Osteoblast (primary cell): ENCODE results near the gene NGB. TPM values are rescaled to one million over a fixed set of nuclear protein-coding genes. Genes with fewer than 3 reads are reported as not detected.

Source experiments
- DNase-seq: peaks from one replicate; pipeline ENCODE4 v3.0.0; 2011; ENCODE audit warnings: low spot score, mixed read lengths; ENCODE audit not compliant: insufficient read length; ENCODE audit errors: missing footprints
- H2AFZ ChIP-seq: 2 replicates; pipeline ENCODE4 v1.6.0; 2011; ENCODE audit warnings: mild to moderate bottlenecking, low read length
- H3K27ac ChIP-seq: 2 replicates; pipeline ENCODE4 v1.5.1; 2011; ENCODE audit warnings: mild to moderate bottlenecking, low read depth, low read length, moderate library complexity
- H3K27me3 ChIP-seq: 2 replicates; pipeline ENCODE4 v1.6.0; 2012; ENCODE audit warnings: mild to moderate bottlenecking, control low read depth, inconsistent platforms, low read length, moderate library complexity; ENCODE audit not compliant: insufficient read depth
- H3K36me3 ChIP-seq: 2 replicates; pipeline ENCODE4 v1.5.1; 2011; ENCODE audit warnings: mild to moderate bottlenecking, low read length, control low read depth, moderate library complexity; ENCODE audit not compliant: insufficient read depth
- H3K4me1 ChIP-seq: 2 replicates; pipeline ENCODE4 v1.5.1; 2011; ENCODE audit warnings: mild to moderate bottlenecking, low read length, control low read depth, moderate library complexity; ENCODE audit not compliant: insufficient read depth
- H3K4me2 ChIP-seq: 2 replicates; pipeline ENCODE4 v1.6.0; 2011; ENCODE audit warnings: mild to moderate bottlenecking, low read length; ENCODE audit not compliant: insufficient read depth
- H3K4me3 ChIP-seq: fragments of 200-600 bp; sonication (generic); 3 replicates; pipeline ENCODE4 v1.5.1; 2012; ENCODE audit warnings: mild to moderate bottlenecking, low read length, inconsistent platforms; ENCODE audit not compliant: insufficient read depth
- H3K79me2 ChIP-seq: 2 replicates; pipeline ENCODE4 v1.6.0; 2012; ENCODE audit warnings: mild to moderate bottlenecking, low read length, control low read depth, inconsistent platforms; ENCODE audit not compliant: insufficient read depth
- H3K9me3 ChIP-seq: 2 replicates; pipeline ENCODE4 v1.5.1; 2011; ENCODE audit warnings: low read depth, low read length, control low read depth
- H4K20me1 ChIP-seq: 2 replicates; pipeline ENCODE4 v1.6.0; 2012; ENCODE audit warnings: mild to moderate bottlenecking, low read length, control low read depth; ENCODE audit not compliant: insufficient read depth
- CTCF ChIP-seq: IDR thresholded peaks from 2 replicates; pipeline ENCODE4 v1.5.1; 2011; ENCODE audit warnings: mild to moderate bottlenecking, low read depth, low read length, moderate library complexity; ENCODE audit errors: extremely low read depth
- total RNA-seq: library from RNA; depleted of rRNA; stranded (reverse); fragments of >200 nt; gene quantifications from 2 replicates; pipeline ENCODE4 v1.2.3, GENCODE V29; 2012

Gene NGB
- total RNA-seq, 1 donor: not detected

- H4K20me1 ChIP-seq: no peaks in the 10 kb centered on the region
- no peaks in the 10 kb centered on the region for H3K36me3 ChIP-seq
- H3K4me3 ChIP-seq: no peak overlapping the region
- no peak overlapping the region for H3K27ac ChIP-seq
- no peak overlapping the region for H2AFZ ChIP-seq
- TF ChIP-seq CTCF: no peak
- H3K9me3 ChIP-seq: no peaks in the 10 kb centered on the region
- peak; percentile 37 for DNase-seq
- no peaks in the 10 kb centered on the region for H3K4me1 ChIP-seq
- no peak overlapping the region for H3K4me2 ChIP-seq
- H3K79me2 ChIP-seq: no peaks in the 10 kb centered on the region
- H3K27me3 ChIP-seq: peaks cover 3% of the 10 kb centered on the region
Observed at GRCh38 chr14:77256694-77257093, 14.3 kb downstream of the NGB start.

- H4K20me1 ChIP-seq: no peaks in the 10 kb centered on the region
- no peak overlapping the region for H2AFZ ChIP-seq
- peaks cover 3% of the 10 kb centered on the region for H3K27me3 ChIP-seq
- H3K36me3 ChIP-seq: no peaks in the 10 kb centered on the region
- H3K79me2 ChIP-seq: no peaks in the 10 kb centered on the region
- no peak for TF ChIP-seq CTCF
- no peak overlapping the region for H3K4me3 ChIP-seq
- H3K9me3 ChIP-seq: no peaks in the 10 kb centered on the region
- H3K4me1 ChIP-seq: no peaks in the 10 kb centered on the region
- DNase-seq: peak; percentile 56
- H3K4me2 ChIP-seq: no peak overlapping the region
- H3K27ac ChIP-seq: no peak overlapping the region
Observed at GRCh38 chr14:77253333-77254190, 17.4 kb downstream of the NGB start.

GRCh38 chr14:77251870-77252269, 19.1 kb downstream of the NGB start:
- no peak for TF ChIP-seq CTCF
- Histone ChIP-seq H3K4me3 (no peak overlapping the region), H3K79me2 (no peaks in the 10 kb centered on the region), H4K20me1 (no peaks in the 10 kb centered on the region), H3K9me3 (no peaks in the 10 kb centered on the region), H3K27me3 (peaks cover 3% of the 10 kb centered on the region), H3K4me2 (no peak overlapping the region), H3K36me3 (no peaks in the 10 kb centered on the region), H2AFZ (no peak overlapping the region), H3K27ac (no peak overlapping the region), H3K4me1 (no peaks in the 10 kb centered on the region)
- DNase-seq: peak; percentile 10

- H3K4me1 ChIP-seq: no peaks in the 10 kb centered on the region
- no peak for TF ChIP-seq CTCF
- no peaks in the 10 kb centered on the region for H4K20me1 ChIP-seq
- H3K36me3 ChIP-seq: no peaks in the 10 kb centered on the region
- peaks cover 3% of the 10 kb centered on the region for H3K27me3 ChIP-seq
- no peaks in the 10 kb centered on the region for H3K9me3 ChIP-seq
- no peak overlapping the region for H3K27ac ChIP-seq
- no peak overlapping the region for H2AFZ ChIP-seq
- H3K4me2 ChIP-seq: no peak overlapping the region
- DNase-seq: peak; percentile 8
- H3K79me2 ChIP-seq: no peaks in the 10 kb centered on the region
- no peak overlapping the region for H3K4me3 ChIP-seq
Observed at GRCh38 chr14:77250927-77251326, 20.1 kb downstream of the NGB start.
